T-helper 17 cell (primary cell): ENCODE data around the gene GFAP. TPM values are rescaled to one million over a fixed set of nuclear protein-coding genes. Genes with fewer than 3 reads are reported as not detected.
"Not testable (repeated sequence)": the region's sequence is repeated elsewhere in the genome, so short reads cannot be mapped to it uniquely, and the experiment has no call there.

Experiments
- ATAC-seq: fragments of 150-1000 bp; cut with Tn5 transposase; 2 replicates; pipeline ENCODE4 v1.10.0; 2021; ENCODE audit warnings: mild to moderate bottlenecking, moderate library complexity
- DNase-seq, 3 donors: peaks; one replicate each; pipeline versions ENCODE4 v3.0.0 to v3.0.0-alpha.2; 2020 to 2021
- H3K9me3 ChIP-seq: one replicate; pipeline ENCODE4 v1.7.0; 2013; ENCODE audit warnings: low read length, mild to moderate bottlenecking; ENCODE audit not compliant: control insufficient read depth, poor library complexity, severe bottlenecking
- H3K27ac Mint-ChIP-seq: one replicate; pipeline ENCODE4 v1.8.0; 2022; ENCODE audit warnings: mild to moderate bottlenecking, moderate library complexity, mixed read lengths
- H3K27me3 Mint-ChIP-seq: one replicate; pipeline ENCODE4 v1.8.0; 2022; ENCODE audit warnings: mixed read lengths
- H3K36me3 Mint-ChIP-seq: one replicate; pipeline ENCODE4 v1.8.0; 2022; ENCODE audit warnings: low read depth, mixed read lengths
- H3K4me1 Mint-ChIP-seq: one replicate; pipeline ENCODE4 v1.8.0; 2022; ENCODE audit warnings: mild to moderate bottlenecking, mixed read lengths
- H3K4me3 Mint-ChIP-seq: one replicate; pipeline ENCODE4 v1.8.0; 2022; ENCODE audit warnings: mild to moderate bottlenecking, moderate library complexity, mixed read lengths
- total RNA-seq, 4 donors: library from RNA in 2 of 4; stranded (reverse) in 2 of 4; gene quantifications; one replicate each; pipeline ENCODE4 v1.2.3 and lab custom pipeline; 2022 to 2026

GFAP gene
- total RNA-seq (under 1 TPM in 1 of 2 donors, not detected in 1; 0.18 TPM), total RNA-seq (lab: John Stamatoyannopoulos, UW) (0 reads per million in 2 donors)

- Mint-ChIP-seq H3K4me1 (peaks cover 8% of the 10 kb centered on the region), H3K27ac (no peak within 1 kb of the TSS), H3K27me3 (peaks cover 47% of the 10 kb centered on the region), H3K36me3 (peaks cover 4% of the 10 kb centered on the region), H3K4me3 (no peak within 1 kb of the TSS)
- no peaks in the 10 kb centered on the region for H3K9me3 ChIP-seq
- no peak for ATAC-seq
- DNase-seq: no peak
These were observed at the start of gene GFAP for GRCh38 chr17:44915321-44915726. TSS of gene GFAP (minus strand) at chr17:44915500. CDS start at chr17:44915486, 14 bp downstream.

- no peak overlapping the region for H3K27ac Mint-ChIP-seq
- H3K9me3 ChIP-seq: no peaks in the 10 kb centered on the region
- H3K27me3 Mint-ChIP-seq: peaks cover 76% of the 10 kb centered on the region
- ATAC-seq (no peak), DNase-seq (no peak)
- peaks cover 4% of the 10 kb centered on the region for H3K36me3 Mint-ChIP-seq
- H3K4me3 Mint-ChIP-seq: no peak overlapping the region
- H3K4me1 Mint-ChIP-seq: peaks cover 2% of the 10 kb centered on the region
These were observed 46.6 kb upstream of the GFAP start for GRCh38 chr17:44961921-44962350.

GRCh38 chr17:44960691-44961090 lies 45.4 kb upstream of the GFAP start:
- DNase-seq: no peak
- peaks cover 79% of the 10 kb centered on the region for H3K27me3 Mint-ChIP-seq
- no peak overlapping the region for H3K27ac Mint-ChIP-seq
- H3K36me3 Mint-ChIP-seq: peaks cover 1% of the 10 kb centered on the region
- H3K4me3 Mint-ChIP-seq: no peak overlapping the region
- no peaks in the 10 kb centered on the region for H3K9me3 ChIP-seq
- no peak for ATAC-seq
- H3K4me1 Mint-ChIP-seq: no peaks in the 10 kb centered on the region

GRCh38 chr17:44959821-44960531 lies 44.7 kb upstream of the GFAP start:
- ATAC-seq (no peak), DNase-seq (no peak)
- no peak overlapping the region for H3K27ac Mint-ChIP-seq
- H3K36me3 Mint-ChIP-seq: no peaks in the 10 kb centered on the region
- no peaks in the 10 kb centered on the region for H3K9me3 ChIP-seq
- no peak overlapping the region for H3K4me3 Mint-ChIP-seq
- no peaks in the 10 kb centered on the region for H3K4me1 Mint-ChIP-seq
- H3K27me3 Mint-ChIP-seq: peaks cover 72% of the 10 kb centered on the region

DNA sequence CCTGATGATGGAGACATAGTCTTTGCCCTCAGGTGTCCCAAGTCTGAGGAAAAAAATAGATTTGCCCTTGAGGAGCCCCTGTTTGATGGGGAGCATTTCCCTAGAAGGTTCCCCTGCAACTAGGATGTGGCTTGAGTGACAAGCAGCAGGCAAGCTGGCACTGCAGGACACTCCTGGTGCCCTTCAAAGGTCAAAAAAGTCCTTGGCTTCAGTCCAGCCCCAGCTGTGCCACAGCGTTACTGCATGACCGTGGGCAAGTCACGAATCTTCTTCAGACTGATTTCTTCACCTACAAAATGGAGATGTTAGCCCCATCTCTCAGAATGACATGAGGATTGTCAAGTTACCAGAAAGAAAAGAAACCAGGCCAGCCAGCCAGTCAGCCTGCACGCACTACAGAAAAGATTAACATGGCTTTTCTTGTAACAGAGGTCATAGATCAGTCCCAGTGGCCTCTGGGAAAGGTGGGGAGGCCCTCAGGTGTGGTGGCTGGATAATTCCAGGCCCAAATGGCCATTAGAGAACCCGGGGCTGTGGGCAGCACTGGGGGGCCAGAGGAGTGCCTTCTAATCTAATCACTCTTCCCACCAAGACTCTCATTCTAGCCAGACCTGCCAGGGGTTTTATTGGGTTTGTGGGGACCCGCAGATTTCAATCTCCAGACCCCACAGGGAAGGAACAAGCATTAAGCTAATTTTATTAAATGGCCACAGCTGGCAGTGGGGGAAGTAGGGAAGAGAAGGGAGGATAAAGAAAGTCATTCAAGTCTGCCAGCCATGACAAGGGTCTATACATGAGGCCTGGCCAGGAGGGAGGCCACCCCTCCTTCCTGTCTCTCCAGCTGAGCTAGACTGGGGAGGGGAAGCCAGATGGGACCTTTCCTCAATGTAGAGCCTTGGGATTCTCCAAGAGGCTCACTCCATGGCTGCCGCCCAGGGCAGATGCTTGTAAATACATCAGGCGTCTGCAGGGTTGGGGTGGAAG lies 42.0 kb upstream of the GFAP start:
- peaks cover 47% of the 10 kb centered on the region for H3K27me3 Mint-ChIP-seq
- DNase-seq (no peak), ATAC-seq (no peak)
- H3K9me3 ChIP-seq: no peaks in the 10 kb centered on the region
- peaks cover under 1% of the 10 kb centered on the region for H3K4me1 Mint-ChIP-seq
- no peaks in the 10 kb centered on the region for H3K36me3 Mint-ChIP-seq
- no peak overlapping the region for H3K4me3 Mint-ChIP-seq
- no peak overlapping the region for H3K27ac Mint-ChIP-seq

- Mint-ChIP-seq H3K4me1 (peaks cover 4% of the 10 kb centered on the region), H3K27ac (no peak overlapping the region), H3K36me3 (no peaks in the 10 kb centered on the region), H3K4me3 (no peak overlapping the region), H3K27me3 (peaks cover 40% of the 10 kb centered on the region)
- no peaks in the 10 kb centered on the region for H3K9me3 ChIP-seq
- no peak for ATAC-seq
- no peak for DNase-seq
These were observed 40.5 kb upstream of the GFAP start for GRCh38 chr17:44955674-44956425.

- H3K4me3 Mint-ChIP-seq: no peak overlapping the region
- H3K4me1 Mint-ChIP-seq: peaks cover 10% of the 10 kb centered on the region
- ATAC-seq (no peak), DNase-seq (no peak)
- H3K36me3 Mint-ChIP-seq: no peaks in the 10 kb centered on the region
- peaks cover 23% of the 10 kb centered on the region for H3K27me3 Mint-ChIP-seq
- H3K27ac Mint-ChIP-seq: no peak overlapping the region
- no peaks in the 10 kb centered on the region for H3K9me3 ChIP-seq
These were observed 37.7 kb upstream of the GFAP start for GRCh38 chr17:44952946-44953475.

GRCh38 chr17:44948315-44948795 lies 33.1 kb upstream of the GFAP start:
- ATAC-seq (no peak), DNase-seq (no peak)
- peak overlapping the region; percentile 93 for H3K4me3 Mint-ChIP-seq

GRCh38 chr17:44947461-44948314 lies 32.4 kb upstream of the GFAP start, which contains the start of gene KIF18B:
TSS of gene KIF18B (minus strand) at chr17:44947773. CDS start at chr17:44936344, 11,429 bp downstream.
- ATAC-seq: peak; percentile 99
- DNase-seq: peak; percentile 73 to 83 (median 79)
- H3K9me3 ChIP-seq: no peaks in the 10 kb centered on the region
- no peaks in the 10 kb centered on the region for H3K36me3 Mint-ChIP-seq
- H3K4me3 Mint-ChIP-seq: peak within 1 kb of the TSS; percentile 93
- peak within 1 kb of the TSS; percentile 77 for H3K27ac Mint-ChIP-seq
- H3K27me3 Mint-ChIP-seq: peaks cover 6% of the 10 kb centered on the region
- peaks cover 13% of the 10 kb centered on the region for H3K4me1 Mint-ChIP-seq

More at GRCh38 chr17:44948315-44948795, 33.1 kb upstream of the GFAP start:
- H3K9me3 ChIP-seq: no peaks in the 10 kb centered on the region
- H3K27ac Mint-ChIP-seq: peak overlapping the region; percentile 77
- no peaks in the 10 kb centered on the region for H3K36me3 Mint-ChIP-seq
- H3K4me1 Mint-ChIP-seq: peaks cover 13% of the 10 kb centered on the region
- peaks cover 6% of the 10 kb centered on the region for H3K27me3 Mint-ChIP-seq

DNA sequence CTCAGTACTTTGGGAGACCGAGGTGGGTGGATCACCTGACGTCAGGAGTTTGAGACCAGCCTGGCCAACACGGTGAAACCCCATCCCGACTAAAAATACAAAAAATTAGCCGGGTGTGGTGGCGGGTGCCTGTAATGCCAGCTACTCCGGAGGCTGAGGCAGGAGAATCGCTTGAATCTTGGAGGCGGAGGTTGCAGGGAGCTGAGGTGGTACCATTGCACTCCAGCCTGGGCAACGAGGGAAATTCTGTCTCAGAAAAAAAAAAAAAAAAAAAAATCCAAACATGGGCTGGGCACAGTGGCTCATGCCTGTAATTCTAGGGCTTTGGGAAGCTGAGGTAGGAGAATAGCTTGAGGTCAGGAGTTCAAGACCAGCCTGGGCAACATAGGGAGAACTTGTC lies 30.4 kb upstream of the GFAP start:
- DNase-seq, ATAC-seq, H3K36me3 Mint-ChIP-seq, H3K4me3 Mint-ChIP-seq, H3K27me3 Mint-ChIP-seq, H3K9me3 ChIP-seq, H3K27ac Mint-ChIP-seq: not testable (repeated sequence)
- H3K4me1 Mint-ChIP-seq: peaks cover 13% of the 10 kb centered on the region

DNA sequence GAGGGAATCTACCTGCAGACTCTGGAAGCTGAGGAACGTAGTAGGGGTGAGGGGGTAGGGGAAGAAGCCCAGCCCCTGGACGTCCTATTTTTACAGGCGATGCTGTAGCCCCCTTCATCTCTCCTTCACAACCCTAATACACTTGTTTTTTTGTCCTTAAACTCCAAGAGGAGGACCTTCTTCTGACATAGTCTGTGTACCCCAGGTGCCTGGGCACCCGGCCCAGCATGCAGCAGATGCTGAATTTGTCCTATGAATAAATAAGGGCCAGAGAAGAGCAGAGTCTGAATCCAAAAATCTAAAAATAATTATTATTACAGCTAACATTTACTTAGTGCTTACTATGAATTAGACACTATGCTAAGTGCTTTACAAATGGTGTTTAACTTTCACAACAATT lies 27.2 kb upstream of the GFAP start:
- Mint-ChIP-seq H3K36me3 (no peaks in the 10 kb centered on the region), H3K4me1 (peaks cover 5% of the 10 kb centered on the region), H3K27me3 (peaks cover 6% of the 10 kb centered on the region), H3K4me3 (no peak overlapping the region), H3K27ac (peak overlapping the region; percentile 29)
- DNase-seq (no peak), ATAC-seq (no peak)
- H3K9me3 ChIP-seq: no peaks in the 10 kb centered on the region
